HG03460 (cell line): ENCODE data around the gene ARID3A.
A peak's percentile ranks its signal among the peaks of the same experiment; 100 is the strongest.
"Not testable (repeated sequence)": the region's sequence is repeated elsewhere in the genome, so short reads cannot be mapped to it uniquely, and the experiment has no call there.

Source experiments
- ATAC-seq: cut with Tn5 transposase; IDR thresholded peaks from one replicate; pipeline ENCODE4 v1.9.1; 2021; ENCODE audit not compliant: unreplicated experiment

Gene ARID3A

DNA sequence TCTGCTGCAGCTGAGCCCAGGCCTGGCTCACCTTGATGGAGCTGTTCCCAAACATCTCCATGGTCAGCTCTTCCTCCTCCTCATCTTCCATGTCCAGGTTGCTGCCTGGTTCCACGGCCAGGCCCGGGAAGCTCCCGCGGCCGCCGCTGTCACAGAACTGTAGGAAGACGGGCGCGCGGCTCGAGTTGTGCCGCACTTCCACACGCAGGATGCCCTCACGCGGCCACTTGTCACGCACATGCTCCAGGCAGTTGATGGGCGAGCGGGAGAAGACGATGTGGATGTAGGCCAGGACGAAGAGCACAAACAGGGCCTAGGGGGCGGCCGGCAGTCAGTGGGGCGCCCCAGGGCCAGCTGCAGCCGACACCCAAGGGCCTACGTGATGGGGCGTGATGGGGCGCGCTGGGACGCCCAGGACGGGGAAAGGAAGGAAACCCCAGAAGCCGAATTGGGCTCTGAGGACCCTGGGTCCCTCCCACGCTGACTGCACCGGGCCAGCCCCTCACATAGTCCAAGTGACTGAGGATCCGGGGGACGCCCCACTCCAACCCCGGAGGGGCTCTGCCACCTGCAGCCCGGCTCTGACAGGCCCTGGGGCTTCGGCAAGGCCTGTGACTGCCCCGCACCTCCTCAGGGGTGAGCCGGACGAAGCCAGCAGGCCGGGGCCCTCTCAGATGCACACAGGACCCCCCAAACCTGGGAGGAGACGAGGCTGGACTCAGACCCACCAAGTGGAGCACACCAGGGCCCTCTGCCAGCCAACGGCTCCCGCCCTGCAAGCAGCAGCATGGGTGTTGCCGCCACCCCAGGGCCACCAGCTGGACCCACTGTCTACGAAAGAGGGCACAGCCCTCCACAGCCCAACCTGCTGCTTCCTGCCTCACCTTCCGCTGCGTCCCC, 88.6 kb downstream of the ARID3A start:
- ATAC-seq: no peak

DNA sequence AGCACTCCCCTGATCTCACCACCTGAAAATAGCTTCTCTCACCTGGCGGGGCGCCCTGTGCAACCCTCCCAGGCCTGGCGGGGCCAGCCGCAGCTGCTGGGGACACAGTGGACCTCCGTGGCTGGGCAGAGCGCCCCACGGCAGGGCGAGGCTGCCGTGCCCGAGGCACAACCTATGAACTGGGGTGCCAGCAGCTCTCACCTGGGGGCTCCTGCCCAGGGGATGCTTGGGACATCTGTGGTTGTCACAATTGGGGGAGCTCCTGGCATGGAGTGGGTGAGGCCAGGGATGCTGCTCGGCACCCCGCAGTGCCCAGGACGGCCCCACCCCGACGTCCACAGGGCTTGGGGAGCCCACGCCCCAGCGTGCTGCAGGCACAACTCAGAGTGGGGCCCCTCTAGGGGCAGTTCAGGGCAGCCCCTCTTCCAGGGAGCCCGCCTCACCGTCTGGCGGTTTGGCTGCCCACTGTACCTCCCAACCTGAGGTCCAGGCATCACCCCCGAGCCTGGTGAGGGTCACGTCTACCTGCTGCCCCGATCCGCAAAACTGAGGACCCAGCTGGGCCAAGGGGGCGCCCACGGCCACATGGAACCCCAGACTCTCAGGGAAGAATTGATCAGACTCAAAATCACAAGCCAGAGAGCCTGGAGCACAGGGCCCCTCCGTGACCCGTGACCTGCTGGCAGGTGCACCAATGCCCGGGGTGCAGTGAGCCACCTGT, 89.4 kb downstream of the ARID3A start:
- no peak for ATAC-seq

DNA sequence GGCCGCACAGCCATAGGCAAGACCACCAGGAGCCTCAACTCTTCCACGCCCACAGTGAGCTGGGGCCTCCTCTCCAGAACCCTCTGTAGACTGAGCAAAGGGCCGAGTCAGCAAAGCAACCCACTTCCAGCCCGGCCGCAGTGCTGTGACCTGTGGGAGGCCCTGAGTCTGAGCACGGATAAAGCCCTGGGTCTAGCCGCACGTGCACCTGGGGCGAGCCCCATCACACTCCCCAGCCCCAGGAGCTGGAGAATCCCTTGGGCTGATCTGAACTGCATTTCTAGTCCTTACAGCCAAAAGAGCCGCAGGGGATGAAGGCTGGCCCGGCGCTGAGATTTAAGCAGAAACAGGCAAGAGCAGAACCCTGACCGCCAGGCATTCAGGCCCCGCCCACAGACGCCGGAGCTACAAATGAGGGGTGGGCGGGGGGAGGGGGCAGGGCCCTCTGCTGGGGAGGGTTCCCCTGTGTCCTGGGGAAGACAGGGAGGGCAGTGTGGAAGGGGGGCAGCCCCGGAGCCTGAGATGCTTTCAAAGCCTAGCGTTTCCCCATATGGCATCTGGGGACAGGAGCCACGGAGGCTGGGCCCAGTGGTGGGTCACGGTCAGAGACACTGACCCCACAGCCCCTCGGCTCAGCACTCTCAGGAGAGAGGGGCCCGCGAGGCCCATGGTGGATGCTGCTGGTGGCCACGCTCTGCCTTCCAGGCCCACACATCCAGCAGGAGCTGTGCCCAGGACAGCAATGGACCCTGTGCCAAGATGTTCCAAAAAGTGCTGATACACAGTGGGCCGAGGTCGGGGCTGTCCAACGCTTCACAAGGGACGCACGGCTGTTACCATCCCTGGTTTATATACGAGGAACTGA, 90.2 kb downstream of the ARID3A start:
- no peak for ATAC-seq

DNA sequence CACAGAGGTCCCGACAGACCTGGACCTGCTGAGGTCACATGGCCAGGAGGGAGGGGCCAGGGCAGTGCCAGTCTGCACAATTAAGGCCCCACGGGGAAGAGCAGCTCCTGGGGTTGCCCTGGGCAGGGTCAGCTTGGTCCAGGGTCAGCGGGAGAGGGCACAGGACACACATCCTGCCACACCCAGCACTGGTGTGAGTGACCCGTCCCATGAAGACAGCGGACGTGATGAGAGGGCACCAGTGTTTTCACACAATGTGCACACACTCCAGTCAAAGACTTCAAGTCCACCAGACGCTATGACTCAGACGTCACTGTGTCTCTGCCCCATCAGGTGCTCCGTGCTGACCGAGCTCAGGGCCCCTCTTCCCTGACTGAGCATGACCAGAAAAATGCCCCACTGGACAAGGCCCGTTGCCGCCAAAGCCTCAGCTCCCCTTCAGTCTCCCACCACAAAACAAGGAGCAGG, 90.8 kb downstream of the ARID3A start:
- no peak for ATAC-seq

DNA sequence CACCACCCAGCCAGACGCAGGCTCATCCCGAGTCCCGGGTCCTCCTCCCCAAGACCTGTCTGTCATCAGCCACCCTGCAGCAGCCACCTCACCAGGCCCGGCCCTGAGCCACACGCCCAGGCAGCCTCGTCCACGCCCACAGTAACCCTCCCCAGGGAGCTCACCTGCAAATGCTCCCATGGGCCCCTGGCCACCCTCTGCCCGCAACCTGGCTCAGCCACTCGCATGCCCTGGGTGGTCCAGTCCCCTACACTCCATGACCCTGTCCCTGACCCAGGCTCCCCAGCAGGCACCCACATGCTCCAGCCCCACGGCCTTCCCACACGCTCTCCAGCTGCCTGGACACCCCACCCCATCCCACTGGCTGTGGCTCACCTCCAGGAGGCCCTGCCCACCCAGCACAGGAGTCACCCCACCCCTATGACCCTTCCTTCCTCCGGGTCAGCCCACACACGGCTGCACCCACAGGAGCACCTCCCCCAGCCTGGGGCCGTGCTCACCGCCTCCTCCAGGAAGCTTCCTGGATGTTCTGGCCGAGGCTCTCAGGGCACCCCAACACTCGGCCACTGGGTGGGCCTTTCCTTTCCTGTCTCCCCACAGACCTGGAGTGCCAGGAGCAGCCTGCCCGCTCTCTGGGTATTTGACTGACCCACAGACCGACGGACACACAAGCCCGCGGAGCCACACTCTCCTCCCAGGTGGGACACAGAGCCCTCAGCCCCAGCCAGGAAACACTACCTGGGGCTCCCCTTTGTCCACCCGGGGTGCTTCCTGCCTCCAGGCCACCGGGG, 91.5 kb downstream of the ARID3A start:
- no peak for ATAC-seq

DNA sequence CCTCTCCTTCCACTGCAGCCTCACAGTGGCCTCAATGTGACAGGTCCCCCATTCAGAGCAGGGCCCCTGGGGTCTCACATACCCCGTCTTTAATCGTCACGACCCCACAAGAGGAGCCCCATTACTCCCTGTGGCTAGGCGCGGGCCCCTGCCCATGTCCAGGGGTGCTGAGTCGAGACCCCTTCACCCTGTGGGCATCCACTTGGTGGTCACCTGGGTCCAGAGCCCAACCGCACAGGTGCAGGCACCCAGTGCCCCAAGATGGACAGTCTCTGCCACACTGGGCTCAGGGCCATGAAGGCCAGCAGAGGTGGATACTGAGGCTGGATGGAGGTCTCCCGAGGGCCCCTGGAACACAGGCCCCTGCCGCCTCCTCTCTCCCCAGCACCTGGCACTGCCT, 92.1 kb downstream of the ARID3A start:
- no peak for ATAC-seq

DNA sequence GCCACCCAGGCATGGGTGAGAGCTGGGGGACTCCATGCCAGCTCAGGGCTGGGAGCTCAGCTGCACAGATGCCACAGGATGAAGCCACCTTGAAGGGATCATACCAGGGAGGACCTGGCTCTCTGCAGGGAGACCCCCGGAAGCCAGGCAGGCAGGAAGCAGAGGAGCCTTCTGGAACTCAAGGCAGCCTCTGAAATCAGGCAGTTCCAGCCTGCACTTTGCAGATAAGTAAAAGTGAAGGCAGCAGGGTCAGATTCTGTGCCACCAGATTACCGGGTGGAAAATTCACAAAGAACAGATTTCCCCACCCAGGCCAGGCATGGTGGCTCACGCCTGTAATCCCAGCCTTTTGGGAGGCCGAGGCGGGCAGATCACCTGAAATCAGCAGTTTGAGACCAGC, 92.6 kb downstream of the ARID3A start:
- no peak for ATAC-seq

DNA sequence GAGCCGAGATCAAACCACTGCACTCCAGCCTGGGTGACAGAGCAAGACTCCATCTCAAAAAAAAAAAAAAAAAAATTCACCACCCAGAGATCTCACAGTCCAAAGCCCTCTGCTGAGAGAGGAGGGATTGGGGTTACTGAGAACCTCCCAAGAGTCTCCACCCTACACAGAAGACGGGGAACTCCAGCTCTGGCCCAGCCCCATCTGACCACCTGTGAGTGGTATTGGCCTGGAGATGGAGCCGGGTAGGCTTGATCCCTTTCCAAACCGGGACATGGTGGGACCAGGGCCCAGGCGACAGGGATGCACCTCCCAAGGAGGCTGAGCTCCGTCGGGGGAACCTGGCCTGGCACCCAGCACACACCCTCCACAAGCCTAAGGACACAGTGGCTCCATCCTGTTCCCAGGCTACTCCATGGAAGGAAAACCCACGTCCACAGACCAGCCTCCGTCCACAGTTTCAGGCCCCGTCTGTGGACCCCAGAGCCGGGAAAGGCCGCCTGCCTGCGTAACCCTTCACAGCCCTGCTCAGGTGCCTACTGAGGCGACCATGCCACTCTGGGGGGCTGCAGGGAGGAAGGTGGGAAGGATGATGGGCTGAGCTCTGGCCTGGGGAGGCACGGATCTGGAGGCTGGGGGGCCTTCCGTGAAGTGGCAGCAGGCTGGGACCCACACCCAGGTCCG, 93.2 kb downstream of the ARID3A start:
- ATAC-seq: no peak

DNA sequence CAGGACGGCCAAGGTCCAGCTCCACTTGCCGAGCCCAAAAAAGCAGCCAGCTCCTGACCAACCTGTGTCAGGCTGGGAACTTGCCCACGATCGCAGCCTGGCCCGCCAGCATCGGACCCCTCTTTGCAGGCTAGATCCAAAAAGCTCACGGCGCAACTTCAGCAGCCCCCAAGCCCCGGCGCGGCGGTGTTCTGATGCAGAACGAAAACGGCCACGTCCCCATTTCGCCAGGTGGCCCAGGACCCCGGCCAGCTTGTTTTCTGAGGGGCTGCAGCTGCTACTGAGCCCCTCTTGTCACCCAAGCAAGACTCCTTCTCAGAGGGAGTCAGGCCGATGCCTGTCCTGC, 93.8 kb downstream of the ARID3A start:
- ATAC-seq: no peak

DNA sequence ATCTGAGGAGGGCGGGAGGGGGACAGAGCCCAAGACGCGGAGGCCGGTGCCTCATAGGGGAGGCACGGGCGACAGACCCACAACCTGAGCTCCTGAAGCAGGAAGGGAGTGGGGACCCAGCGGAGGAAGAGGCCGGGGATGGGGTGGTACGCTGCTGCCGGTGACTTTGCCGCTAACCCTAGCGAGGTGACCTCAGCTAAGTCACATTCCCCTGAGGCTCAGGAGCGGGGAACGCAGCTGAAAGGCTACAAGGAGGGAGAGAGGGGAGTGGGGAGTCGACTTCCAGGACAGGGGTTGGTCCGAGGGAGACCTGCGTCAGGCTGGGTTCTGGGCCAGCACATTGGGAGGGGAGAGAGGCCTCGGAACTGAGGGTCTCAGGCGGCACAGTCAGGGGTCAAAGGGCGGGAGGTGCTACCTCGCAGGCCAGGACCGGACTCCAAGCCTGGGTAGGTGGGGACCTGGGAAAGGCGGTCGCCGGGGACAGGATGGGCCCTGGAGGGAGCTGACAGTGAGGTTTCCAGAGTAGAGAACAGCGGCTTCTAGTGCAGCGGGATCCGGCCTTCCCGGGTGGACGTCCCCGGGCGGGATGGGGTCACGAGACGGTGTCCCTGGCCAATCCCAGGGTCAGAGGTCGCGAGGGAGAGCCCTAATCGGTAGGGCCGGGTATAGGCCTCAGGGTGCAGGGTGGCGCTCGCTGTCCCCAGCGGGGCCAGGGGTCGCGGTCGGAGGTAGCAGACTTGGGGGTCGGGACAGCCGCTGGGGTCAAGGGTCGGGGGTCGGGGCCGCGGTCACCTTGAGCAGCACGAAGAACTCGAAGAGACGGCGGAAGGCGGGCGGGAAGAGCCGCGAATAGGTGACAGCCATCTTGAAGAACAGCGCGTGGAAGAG, 94.4 kb downstream of the ARID3A start:
- no peak for ATAC-seq

DNA sequence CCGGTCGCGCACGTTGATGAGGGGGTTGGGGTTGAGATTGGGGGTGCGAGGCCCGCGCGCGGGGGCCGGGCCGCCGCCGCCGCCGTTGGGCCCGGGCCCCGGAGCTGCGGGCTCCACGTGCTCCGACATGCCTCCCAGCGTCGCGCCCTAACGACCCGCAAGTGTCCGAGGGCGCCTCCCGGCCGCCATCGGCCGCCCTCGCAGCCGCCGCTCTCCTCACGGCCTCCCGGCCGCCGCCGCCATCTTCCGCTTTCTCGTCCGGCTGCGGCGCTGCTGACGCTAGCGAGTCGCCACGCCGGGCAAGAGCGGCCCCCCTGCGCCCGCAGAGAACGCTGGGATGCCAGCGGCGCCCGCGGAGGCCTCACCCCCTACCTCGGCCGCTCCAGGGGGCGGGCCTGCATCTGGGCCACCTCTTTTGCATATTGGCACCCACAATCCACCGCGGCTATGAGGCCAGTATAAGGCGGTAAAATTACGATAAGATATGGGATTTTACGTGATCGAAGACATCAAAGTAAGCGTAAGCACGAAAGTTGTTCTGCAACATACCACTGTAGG, 95.1 kb downstream of the ARID3A start, which contains the start of gene TMEM259:
Gene TMEM259 (minus strand): TSS at position 256 of the 558 bp plus-strand sequence. CDS start 127 bp downstream, at position 129.
- peak; percentile 70 for ATAC-seq

DNA sequence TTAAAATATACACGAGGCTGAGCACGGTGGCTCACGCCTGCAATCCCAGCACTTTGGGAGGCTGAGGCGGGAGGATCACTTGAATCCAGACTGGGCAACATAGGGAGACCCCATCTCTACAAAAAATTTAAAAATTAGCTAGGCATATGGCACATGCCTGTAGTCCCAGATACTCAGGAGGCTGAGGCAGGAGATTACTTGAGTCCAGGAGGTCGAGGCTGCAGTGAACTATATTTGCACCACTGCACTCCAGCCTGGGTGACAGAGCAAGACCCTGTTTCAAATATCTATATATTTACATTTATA, 98.0 kb downstream of the ARID3A start:
- ATAC-seq: not testable (repeated sequence)

DNA sequence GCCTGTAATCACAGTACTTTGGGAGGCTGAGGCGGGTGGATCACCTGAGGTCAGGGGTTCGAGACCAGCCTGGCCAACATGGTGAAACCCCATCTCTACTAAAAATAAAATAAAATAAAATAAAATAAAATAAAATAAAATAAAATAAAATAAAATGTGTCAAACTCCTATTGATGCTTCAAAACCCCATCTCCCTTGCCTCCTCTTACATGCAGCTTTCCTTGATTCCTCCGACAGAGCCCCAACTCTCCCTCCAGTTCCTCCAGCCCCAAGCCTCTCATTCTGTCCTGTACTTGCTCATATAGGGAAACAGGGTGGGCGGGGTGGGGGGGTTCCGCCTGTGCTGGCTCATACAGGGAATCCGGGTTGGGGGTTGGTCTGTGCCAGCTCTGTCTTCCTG, 99.2 kb downstream of the ARID3A start:
- not testable (repeated sequence) for ATAC-seq
